ENCODE data around the gene OMA1.

DNA sequence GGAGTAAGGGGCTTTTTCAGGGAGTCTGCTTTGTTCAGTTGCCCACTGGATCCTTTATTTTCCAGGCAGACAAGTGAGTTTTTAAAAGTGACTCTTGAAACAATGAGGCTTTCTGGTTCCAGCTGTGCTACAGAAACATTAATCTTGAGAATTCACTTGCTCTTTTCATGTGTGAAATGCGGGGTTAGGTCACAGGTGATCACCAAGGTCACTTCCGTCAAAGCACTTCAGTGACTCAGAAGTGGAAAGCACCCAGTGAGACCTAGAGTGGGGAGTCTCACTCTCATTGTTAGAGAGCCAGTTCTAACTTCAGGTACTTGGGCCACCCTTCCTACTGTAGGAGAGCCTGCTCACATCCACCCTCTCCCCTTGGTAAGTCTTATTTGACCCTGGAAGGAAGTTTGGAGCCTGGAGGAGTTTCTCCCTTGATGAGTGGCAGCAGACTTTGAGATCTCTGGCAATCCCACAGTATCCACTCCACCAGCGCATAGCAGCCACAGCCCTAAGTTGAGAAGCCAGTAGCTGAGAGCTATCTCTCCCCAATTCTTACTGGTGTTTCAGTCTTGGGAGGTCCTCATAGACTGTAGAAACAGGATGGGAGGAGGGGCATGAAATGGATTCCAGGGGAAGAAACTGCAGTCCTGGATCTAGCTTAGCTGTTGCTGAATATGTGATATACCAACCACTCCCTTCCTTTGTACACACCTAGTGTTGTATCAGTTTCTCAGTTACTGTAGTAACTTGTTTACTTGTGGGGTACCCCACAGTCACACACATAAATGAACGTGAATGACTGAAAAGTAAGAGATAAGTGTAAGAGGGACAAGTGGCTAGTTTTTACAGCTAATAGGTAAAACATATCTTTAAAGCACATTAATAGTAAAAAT is 27.4 kb upstream of the OMA1 start:
- TF ChIP-seq RAD21 (IDR thresholded peaks at IDR 0.05; ENCODE audit: low read depth) (no peak), EZH2phosphoT487 (IDR thresholded peaks at IDR 0.05; ENCODE audit: borderline replicate concordance) (no peak)

Measured in HCT116 (cell line).